MCF 10A (cell line): ENCODE data around the gene FAM20B. TPM values are rescaled to one million over a fixed set of nuclear protein-coding genes. Genes with fewer than 3 reads are reported as not detected.

Experiments
- BruUV-seq: library from RNA; stranded (reverse); fragments of 400-500 nt; replicated peaks from 2 replicates; lab custom pipeline; 2021; lab: Mats Ljungman, UMichigan
- CTCF ChIA-PET: fragments of 300-600 bp; sonication (Branson Sonifier 250); formaldehyde crosslinking; extraction: SDS; loops from one replicate; lab custom pipeline; 2021; ENCODE audit warnings: antibody characterized with exemption, inconsistent platforms; lab: Yijun Ruan, JAX
- POLR2A ChIA-PET: fragments of 300-600, 350-650 bp; sonication (Branson Sonifier 250); formaldehyde crosslinking; extraction: SDS; loops from one replicate; lab custom pipeline; 2020; ENCODE audit warnings: antibody characterized with exemption, inconsistent platforms; lab: Yijun Ruan, JAX
- DNase-seq: peaks from one replicate; pipeline ENCODE4 v3.0.0-alpha.2; 2018; ENCODE audit not compliant: unreplicated experiment
- H3K27ac Mint-ChIP-seq: one replicate; pipeline ENCODE4 v1.8.0; 2022; ENCODE audit warnings: mild to moderate bottlenecking, low read depth, mixed read lengths; ENCODE audit not compliant: unreplicated experiment
- H3K27me3 Mint-ChIP-seq: one replicate; pipeline ENCODE4 v1.8.0; 2022; ENCODE audit warnings: mixed read lengths; ENCODE audit not compliant: insufficient read depth, unreplicated experiment
- H3K36me3 Mint-ChIP-seq: one replicate; pipeline ENCODE4 v1.8.0; 2022; ENCODE audit warnings: mild to moderate bottlenecking, moderate library complexity, mixed read lengths; ENCODE audit not compliant: insufficient read depth, unreplicated experiment
- H3K4me1 Mint-ChIP-seq: one replicate; pipeline ENCODE4 v1.8.0; 2022; ENCODE audit warnings: mixed read lengths; ENCODE audit not compliant: insufficient read depth, unreplicated experiment
- H3K4me3 Mint-ChIP-seq: one replicate; pipeline ENCODE4 v1.8.0; 2022; ENCODE audit warnings: mild to moderate bottlenecking, moderate library complexity, mixed read lengths; ENCODE audit not compliant: unreplicated experiment
- H3K9me3 Mint-ChIP-seq: one replicate; pipeline ENCODE4 v1.8.0; 2022; ENCODE audit warnings: mixed read lengths; ENCODE audit not compliant: unreplicated experiment
- intact Hi-C: fragments of 100-400 bp; cut with micrococcal nuclease; formaldehyde crosslinking; loops from 2 replicates; pipeline ENCODE4 v1.14.1; 2022
- total RNA-seq: library from RNA; stranded (reverse); gene quantifications from 2 replicates; pipeline ENCODE4 v1.2.3, GENCODE V29; 2022
- TF ChIP-seq, protein P1 (sequence below): fragments of 200-600 bp; IDR thresholded peaks from one replicate; pipeline ENCODE4 v1.8.0; 2022; ENCODE audit warnings: antibody characterized with exemption, mild to moderate bottlenecking; ENCODE audit not compliant: unreplicated experiment

Gene FAM20B
- total RNA-seq, 1 experiment from 2014 or later = 45.0 TPM

- no peaks in the 10 kb centered on the region for H3K9me3 Mint-ChIP-seq
- ChIA-PET POLR2A (interaction anchor here (0.7 kb wide), 1 partner anchor 1786 kb away, joined by 3 read pairs; no protein-coding TSS in a partner anchor), CTCF (interaction anchor here (0.6 to 2.0 kb wide), 3 partner anchors 9 to 455 kb away, joined by 3 to 11 read pairs (median 3); no protein-coding TSS in a partner anchor)
- H3K4me3 Mint-ChIP-seq = no peak overlapping the region
- DNase-seq = no peak
- H3K36me3 Mint-ChIP-seq = no peaks in the 10 kb centered on the region
- intact Hi-C loops = no loop called here
- no TSS peak for BruUV-seq
- TF ChIP-seq, protein P1, sequence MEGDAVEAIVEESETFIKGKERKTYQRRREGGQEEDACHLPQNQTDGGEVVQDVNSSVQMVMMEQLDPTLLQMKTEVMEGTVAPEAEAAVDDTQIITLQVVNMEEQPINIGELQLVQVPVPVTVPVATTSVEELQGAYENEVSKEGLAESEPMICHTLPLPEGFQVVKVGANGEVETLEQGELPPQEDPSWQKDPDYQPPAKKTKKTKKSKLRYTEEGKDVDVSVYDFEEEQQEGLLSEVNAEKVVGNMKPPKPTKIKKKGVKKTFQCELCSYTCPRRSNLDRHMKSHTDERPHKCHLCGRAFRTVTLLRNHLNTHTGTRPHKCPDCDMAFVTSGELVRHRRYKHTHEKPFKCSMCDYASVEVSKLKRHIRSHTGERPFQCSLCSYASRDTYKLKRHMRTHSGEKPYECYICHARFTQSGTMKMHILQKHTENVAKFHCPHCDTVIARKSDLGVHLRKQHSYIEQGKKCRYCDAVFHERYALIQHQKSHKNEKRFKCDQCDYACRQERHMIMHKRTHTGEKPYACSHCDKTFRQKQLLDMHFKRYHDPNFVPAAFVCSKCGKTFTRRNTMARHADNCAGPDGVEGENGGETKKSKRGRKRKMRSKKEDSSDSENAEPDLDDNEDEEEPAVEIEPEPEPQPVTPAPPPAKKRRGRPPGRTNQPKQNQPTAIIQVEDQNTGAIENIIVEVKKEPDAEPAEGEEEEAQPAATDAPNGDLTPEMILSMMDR = no peak
- no peaks in the 10 kb centered on the region for H3K27me3 Mint-ChIP-seq
- H3K4me1 Mint-ChIP-seq = no peaks in the 10 kb centered on the region
- H3K27ac Mint-ChIP-seq = no peak overlapping the region
Measured at GRCh38 chr1:178993559-178993958, 32.1 kb upstream of the FAM20B start.

GRCh38 chr1:178997428-178997827, 28.3 kb upstream of the FAM20B start:
- ChIA-PET CTCF (interaction anchor here (0.6 to 16.1 kb wide), 8 partner anchors 10 to 552 kb away, joined by 3 to 328 read pairs (median 4); no protein-coding TSS in a partner anchor), POLR2A (no interaction called here)
- BruUV-seq = no TSS peak
- no peak overlapping the region for H3K4me3 Mint-ChIP-seq
- no peaks in the 10 kb centered on the region for H3K27me3 Mint-ChIP-seq
- H3K36me3 Mint-ChIP-seq = no peaks in the 10 kb centered on the region
- TF ChIP-seq, protein P1 = no peak
- intact Hi-C loops = no loop called here
- DNase-seq = no peak
- H3K4me1 Mint-ChIP-seq = no peaks in the 10 kb centered on the region
- H3K27ac Mint-ChIP-seq = no peak overlapping the region
- no peaks in the 10 kb centered on the region for H3K9me3 Mint-ChIP-seq

- Mint-ChIP-seq H3K9me3 (no peaks in the 10 kb centered on the region), H3K27ac (no peak overlapping the region), H3K4me1 (peaks cover 4% of the 10 kb centered on the region), H3K36me3 (no peaks in the 10 kb centered on the region), H3K27me3 (no peaks in the 10 kb centered on the region), H3K4me3 (no peak overlapping the region)
- DNase-seq = no peak
- intact Hi-C loops = no loop called here
- CTCF ChIA-PET = interaction anchor here (1.3 to 16.1 kb wide), 6 partner anchors 11 to 467 kb away, joined by 3 to 328 read pairs (median 39); no protein-coding TSS in a partner anchor
- BruUV-seq = no TSS peak
- TF ChIP-seq, protein P1 = no peak
- POLR2A ChIA-PET = interaction anchor here (0.6 kb wide), 1 partner anchor 282 kb away, joined by 3 read pairs; no protein-coding TSS in a partner anchor
Measured at GRCh38 chr1:178998295-178998694, 27.4 kb upstream of the FAM20B start.

- H3K27ac Mint-ChIP-seq = no peak overlapping the region
- ChIA-PET CTCF (interaction anchor here (0.6 to 16.1 kb wide), 13 partner anchors 10 to 1098 kb away, joined by 3 to 328 read pairs (median 6); no protein-coding TSS in a partner anchor), POLR2A (interaction anchor here (0.6 kb wide), 1 partner anchor 283 kb away, joined by 3 read pairs; no protein-coding TSS in a partner anchor)
- peaks cover 4% of the 10 kb centered on the region for H3K4me1 Mint-ChIP-seq
- H3K27me3 Mint-ChIP-seq = no peaks in the 10 kb centered on the region
- no peak for DNase-seq
- no peaks in the 10 kb centered on the region for H3K9me3 Mint-ChIP-seq
- no peaks in the 10 kb centered on the region for H3K36me3 Mint-ChIP-seq
- H3K4me3 Mint-ChIP-seq = no peak overlapping the region
- TF ChIP-seq, protein P1 = no peak
- no TSS peak for BruUV-seq
- intact Hi-C loops = no loop called here
Measured at GRCh38 chr1:178999061-178999460, 26.6 kb upstream of the FAM20B start.
